Inferior parietal cortex (tissue), 1 donor: ENCODE measurements around the gene MUL1.
A peak's percentile ranks its signal among the peaks of the same experiment; 100 is the strongest.
"Not testable (repeated sequence)": the region's sequence is repeated elsewhere in the genome, so short reads cannot be mapped to it uniquely, and the experiment has no call there.

Source experiments
- DNase-seq: peaks from one replicate; pipeline ENCODE4 v3.0.0-alpha.2; 2016; ENCODE audit errors: extremely low spot score

Gene MUL1

DNA sequence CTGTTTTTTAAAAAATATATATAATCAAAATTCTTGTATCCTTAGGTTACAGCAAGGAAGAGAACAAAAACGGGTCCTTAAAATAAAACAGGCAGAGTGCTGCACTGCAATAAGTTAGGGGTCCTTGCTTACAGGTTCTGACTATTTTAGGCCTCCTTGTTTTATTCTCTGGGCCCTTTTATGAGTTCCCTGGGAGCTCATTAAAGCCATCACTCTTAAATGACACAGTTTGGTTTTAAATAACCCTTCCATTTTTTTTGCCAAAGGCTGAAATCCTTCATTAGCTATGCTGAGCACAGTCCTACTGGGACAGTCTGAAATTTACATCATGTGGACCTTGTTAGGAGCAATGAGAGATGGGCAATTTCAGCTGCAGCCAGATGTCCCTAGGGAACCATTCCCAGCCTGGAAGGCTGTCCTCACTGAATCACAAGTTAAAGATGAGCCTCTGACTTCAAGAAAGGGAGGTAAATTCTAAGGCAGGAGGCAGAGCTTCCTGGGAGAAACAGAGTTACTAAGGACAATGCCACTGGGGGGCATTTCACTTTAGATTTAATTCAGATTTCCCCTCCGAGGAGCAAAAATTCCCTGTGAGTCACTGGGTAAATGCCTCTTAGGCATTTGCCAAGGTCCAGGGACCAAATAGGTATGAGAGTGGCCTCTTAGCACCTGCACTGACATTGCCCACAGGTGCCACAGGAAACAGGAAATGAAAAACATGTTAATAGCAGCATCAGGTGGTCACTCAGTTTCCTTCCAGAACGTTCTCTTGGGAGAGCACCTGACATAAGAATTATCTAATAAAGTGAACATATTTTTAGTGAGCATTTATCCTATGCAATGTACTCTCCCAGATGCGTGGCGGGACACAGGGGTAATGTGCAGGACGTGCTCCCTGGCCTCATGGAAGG, 3.8 kb upstream of the MUL1 start:
- no peak for DNase-seq

GRCh38 chr1:20508411-20508771, 440 bp upstream of the MUL1 start:
- DNase-seq = no peak

GRCh38 chr1:20507248-20507563, 745 bp downstream of the MUL1 start:
- no peak for DNase-seq

- DNase-seq = no peak
Observed at GRCh38 chr1:20505488-20505887, 2.5 kb downstream of the MUL1 start.

DNA sequence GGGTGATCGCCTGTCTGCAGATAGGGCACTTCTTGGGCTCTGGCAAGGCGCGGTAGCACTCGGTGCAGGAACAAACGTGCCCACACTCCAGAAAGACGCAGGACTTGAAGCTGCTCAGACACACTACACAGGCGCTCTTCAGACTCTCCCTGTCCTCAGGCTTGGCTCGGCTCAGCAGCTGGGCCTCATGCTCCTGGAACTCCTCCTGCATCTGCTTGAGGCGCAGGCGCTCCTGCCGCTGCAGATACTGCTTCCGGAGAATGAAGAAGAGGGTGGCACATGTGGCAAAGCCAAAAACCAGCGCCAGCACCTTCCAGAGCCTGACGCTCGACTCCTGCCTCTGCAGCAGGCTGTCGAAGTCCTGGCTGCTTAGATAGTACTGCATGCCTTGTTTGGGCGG, 7.2 kb downstream of the MUL1 start:
- no peak for DNase-seq

DNA sequence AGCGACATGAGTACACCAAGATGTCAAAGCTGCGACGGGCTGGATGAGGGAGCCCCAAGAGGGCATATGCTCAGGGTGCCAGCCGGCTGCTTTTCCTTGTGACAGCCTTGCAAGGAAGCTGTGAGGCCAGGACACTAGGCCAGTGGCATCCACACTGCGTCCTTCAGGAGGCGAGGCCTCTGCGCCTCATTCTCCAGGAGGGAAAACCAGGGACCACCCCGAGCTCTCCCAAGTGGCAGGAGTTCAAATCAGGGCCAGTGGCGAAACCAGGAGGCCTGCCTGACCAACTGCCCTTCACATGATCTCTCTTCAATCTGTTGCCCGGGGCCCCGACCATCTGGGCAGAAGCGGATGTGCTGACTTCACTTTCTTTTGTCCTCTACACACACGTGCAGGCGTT, 8.2 kb downstream of the MUL1 start:
- no peak for DNase-seq

DNA sequence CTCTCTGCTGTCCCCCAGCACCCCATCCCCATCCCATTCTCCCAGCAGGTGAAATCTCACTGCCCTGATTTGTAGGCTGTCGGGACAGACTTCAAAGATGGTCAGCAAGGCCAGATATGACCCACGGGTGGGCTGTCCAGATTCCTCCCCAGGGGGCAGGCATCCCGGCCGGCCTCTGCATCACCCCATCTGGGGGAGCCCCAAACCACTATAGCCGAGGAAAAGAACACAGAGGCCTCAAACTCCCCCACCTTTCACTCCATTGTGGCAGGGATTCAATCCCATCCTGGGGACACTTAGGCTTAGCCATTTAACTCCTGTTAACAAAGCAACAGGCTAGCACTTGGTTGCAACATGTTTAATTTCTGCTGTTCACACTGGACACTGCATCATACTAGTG, 8.8 kb downstream of the MUL1 start:
- DNase-seq = no peak

DNA sequence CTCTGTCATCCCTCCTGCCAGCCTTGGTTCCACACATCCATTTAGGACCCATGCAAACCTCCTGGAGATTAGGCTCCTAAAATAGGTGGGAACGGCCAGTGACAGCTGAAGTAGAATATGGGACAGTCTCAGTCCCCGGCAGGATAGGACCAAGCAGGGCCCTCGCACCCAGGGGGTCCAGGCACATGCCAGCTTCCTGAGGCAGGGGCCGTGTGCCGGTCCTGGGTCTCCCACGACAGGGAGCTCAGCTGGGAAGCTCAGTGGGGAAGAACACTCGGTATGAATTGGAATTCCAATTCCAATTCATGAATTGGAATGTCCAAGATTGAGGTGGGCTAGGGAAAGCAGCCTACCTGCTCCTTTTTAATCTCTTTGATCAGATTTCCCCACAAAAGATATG, 9.8 kb downstream of the MUL1 start:
- DNase-seq = no peak

GRCh38 chr1:20497506-20497905, 10.4 kb downstream of the MUL1 start:
- DNase-seq = no peak

- DNase-seq = not testable (repeated sequence)
Observed at GRCh38 chr1:20496725-20497383, 11.1 kb downstream of the MUL1 start.

- no peak for DNase-seq
Observed at GRCh38 chr1:20496241-20496661, 11.7 kb downstream of the MUL1 start.

DNA sequence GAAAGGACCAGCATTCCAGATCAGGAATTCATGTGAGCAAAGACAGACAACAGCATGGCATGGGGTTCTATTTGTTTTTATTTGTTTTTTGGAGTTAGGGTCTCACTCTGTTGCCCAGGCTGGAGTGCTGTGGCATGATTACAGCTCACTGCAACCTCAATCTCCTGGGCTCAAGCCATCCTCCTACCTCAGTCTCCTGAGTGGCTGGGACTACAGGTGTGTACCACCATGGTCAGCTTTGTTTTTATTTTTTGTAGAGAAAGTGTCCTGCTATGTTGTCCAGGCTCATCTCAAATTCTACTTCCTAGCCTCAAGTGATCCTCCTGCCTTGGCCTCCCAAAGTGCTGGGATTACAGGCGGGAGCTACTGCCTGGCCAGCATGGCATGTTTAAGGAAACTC, 12.3 kb downstream of the MUL1 start:
- DNase-seq = no peak

- no peak for DNase-seq
Observed at GRCh38 chr1:20494609-20495311, 13.2 kb downstream of the MUL1 start.

GRCh38 chr1:20493839-20494608, 13.9 kb downstream of the MUL1 start:
- peak; percentile 95 for DNase-seq

DNA sequence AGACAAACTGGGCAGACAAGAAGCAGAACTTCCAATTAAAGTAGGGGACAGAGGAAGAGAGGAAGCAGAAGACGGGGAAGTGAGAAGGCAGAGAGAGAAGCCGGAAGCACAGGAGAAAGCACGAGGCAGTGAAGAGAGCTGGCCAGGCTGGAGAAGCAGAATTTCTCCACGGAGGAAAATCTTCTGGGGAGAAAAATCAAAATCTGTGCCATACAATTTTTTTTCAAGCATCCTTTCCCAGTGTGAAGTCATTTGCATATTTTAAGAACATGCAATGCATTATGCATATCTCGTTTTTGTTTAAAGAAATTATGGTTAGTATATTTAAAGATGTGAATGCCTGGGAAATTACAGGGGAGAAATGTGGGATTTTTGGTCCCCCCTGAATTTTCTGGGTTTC, 14.6 kb downstream of the MUL1 start:
- peak; percentile 25 for DNase-seq

DNA sequence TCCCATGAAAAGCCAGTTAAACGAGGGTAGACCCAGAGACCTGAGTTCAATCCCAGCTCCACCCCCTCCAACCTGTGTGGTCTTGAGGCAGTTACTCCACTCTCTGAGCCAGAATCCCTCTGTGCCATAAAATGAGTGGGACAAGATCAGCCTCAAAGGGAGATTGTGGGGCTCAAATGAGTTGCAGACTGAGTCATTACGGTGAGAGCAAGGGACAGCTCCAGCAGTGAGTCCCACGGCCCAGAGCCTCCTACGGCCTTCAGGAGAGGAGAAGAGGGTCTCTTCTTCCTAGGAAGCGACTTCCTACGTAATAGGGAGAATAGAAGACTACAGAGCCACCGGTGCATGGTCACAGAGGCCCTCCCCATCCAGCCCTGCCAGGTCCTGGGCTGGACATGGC, 15.2 kb downstream of the MUL1 start:
- DNase-seq = no peak

DNA sequence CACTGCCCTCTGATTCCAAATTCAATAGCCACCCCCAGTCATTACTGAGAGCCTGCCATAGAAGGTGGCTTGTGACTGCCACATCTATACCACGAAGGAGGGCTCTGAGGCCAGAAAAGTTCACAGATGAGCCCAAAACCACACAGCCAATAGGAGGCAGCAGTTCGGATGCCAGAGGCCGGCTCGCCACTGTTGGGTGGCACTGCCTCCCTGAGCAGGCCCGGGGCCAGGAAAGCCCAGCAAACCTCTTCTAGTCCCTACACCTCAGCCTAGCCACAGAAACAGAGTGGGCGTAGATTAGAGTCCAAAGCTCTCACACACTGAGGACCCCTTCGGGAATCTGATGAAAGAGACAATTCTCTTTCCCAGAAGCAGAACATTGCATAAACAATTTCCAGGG, 16.1 kb downstream of the MUL1 start:
- DNase-seq = no peak

DNA sequence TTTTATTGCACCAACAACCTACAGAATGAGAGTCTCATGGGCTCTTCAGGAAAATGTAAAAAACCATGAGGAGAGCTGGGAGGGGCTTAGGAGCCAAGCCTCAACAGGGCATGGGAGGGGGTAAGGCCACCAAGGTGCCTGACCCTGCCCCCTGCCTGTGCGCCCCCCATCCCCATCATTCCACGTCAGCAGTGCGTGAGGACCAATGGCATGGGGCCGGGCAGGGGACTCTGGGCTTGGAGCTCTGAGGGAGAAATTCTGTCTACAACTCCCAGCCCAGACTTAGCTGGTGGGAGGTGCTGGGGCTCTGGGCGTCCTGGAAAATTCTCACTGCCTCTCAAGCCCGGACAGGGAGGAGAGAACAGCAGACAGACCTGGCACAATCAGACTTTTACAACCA, 16.8 kb downstream of the MUL1 start:
- DNase-seq = no peak

DNA sequence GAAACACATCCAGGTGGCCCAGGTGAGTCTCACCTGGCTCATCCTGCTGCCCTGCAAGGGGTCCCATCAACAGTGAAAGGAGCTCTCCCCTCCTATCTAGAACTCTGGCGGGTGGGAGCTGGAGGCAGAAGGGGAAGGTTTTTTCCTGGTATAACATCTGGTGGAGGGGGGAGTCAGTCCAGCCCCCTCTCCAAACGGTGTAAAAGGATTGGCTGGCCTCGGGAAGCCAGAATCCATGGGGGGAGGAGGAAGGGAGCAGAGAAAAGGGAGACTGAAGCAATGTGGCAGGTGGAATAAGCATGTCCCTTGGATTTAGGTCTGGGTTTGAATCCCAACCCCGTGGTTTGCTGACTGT, 20.7 kb downstream of the MUL1 start:
- DNase-seq = no peak

DNA sequence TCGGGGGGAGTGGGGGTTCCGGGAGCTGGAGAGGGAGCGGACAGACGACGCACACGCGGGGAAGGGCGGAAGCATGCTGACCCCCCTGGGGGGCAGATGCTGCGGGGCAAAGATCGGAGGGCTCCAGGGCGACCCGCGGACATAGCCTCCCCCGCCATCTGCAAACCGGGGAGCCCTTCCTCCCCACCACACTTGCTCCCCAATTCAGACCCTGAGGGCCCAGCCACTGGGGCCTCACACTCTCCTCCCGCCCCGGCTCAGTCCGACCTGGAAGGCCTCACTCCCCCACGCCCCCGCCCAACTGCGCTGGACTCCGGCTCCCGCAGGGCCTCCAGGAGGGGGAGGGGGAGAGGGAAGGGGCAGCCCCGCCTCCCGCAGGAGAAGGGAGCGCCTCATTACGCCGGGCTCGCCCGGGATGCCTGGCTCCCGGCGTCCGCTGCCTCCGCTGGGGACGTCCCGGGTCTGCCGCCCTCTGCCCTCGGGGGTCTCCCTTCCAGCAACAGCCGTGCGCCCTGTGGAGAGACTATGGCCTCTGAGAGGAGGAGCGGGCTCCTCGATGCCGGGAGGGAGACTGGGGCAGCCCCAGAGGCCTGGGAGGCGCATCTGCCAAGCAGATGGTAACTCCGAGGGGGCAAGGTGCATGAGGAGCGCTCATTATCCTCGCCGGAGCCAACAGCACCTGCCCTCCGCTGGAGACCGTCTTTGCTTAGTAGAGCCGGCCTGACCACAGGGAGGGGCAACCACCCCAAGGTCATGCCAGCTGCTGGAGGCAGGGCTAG, 21.3 kb downstream of the MUL1 start:
- DNase-seq = no peak
